NCI-H2196 (cell line): Measurements from ENCODE around the gene RIT2.
"Not testable (repeated sequence)": the region's sequence is repeated elsewhere in the genome, so short reads cannot be mapped to it uniquely, and the experiment has no call there.

Experiments
- DNase-seq: peaks from one replicate; lab custom pipeline; 2025; ENCODE audit not compliant: unreplicated experiment; lab: John Stamatoyannopoulos, UW

RIT2 gene

GRCh38 chr18:42778024-42778423, 337.5 kb downstream of the RIT2 start:
- no peak for DNase-seq

- DNase-seq, result no peak
Observed at GRCh38 chr18:42773870-42774269, 341.6 kb downstream of the RIT2 start.

- DNase-seq, result no peak
Observed at GRCh38 chr18:42771936-42772335, 343.5 kb downstream of the RIT2 start.

- no peak for DNase-seq
Observed at GRCh38 chr18:42765302-42765701, 350.2 kb downstream of the RIT2 start.

GRCh38 chr18:42760290-42760689, 355.2 kb downstream of the RIT2 start:
- DNase-seq, result no peak

- no peak for DNase-seq
Observed at GRCh38 chr18:42758852-42759251, 356.6 kb downstream of the RIT2 start.

GRCh38 chr18:42756214-42756613, 359.3 kb downstream of the RIT2 start:
- no peak for DNase-seq

- no peak for DNase-seq
Observed at GRCh38 chr18:42752916-42753315, 362.6 kb downstream of the RIT2 start.

GRCh38 chr18:42746794-42747193, 368.7 kb downstream of the RIT2 start:
- no peak for DNase-seq

GRCh38 chr18:42745931-42746330, 369.6 kb downstream of the RIT2 start:
- DNase-seq, result no peak

- DNase-seq, result no peak
Observed at GRCh38 chr18:42745171-42745570, 370.3 kb downstream of the RIT2 start.

- no peak for DNase-seq
Observed at GRCh38 chr18:42743373-42744138, 371.9 kb downstream of the RIT2 start.

GRCh38 chr18:42742969-42743368, 372.5 kb downstream of the RIT2 start:
- no peak for DNase-seq

GRCh38 chr18:42742474-42742873, 373.0 kb downstream of the RIT2 start:
- DNase-seq, result no peak

- DNase-seq, result not testable (repeated sequence)
Observed at GRCh38 chr18:42741805-42742347, 373.6 kb downstream of the RIT2 start.

GRCh38 chr18:42741299-42741698, 374.2 kb downstream of the RIT2 start:
- not testable (repeated sequence) for DNase-seq

GRCh38 chr18:42736074-42736473, 379.4 kb downstream of the RIT2 start:
- DNase-seq, result no peak

- DNase-seq, result no peak
Observed at GRCh38 chr18:42734520-42734919, 381.0 kb downstream of the RIT2 start.

GRCh38 chr18:42730272-42730671, 385.2 kb downstream of the RIT2 start:
- DNase-seq, result no peak

- no peak for DNase-seq
Observed at GRCh38 chr18:42719221-42719620, 396.3 kb downstream of the RIT2 start.

GRCh38 chr18:42712065-42712464, 403.4 kb downstream of the RIT2 start:
- DNase-seq, result no peak

GRCh38 chr18:42707080-42707479, 408.4 kb downstream of the RIT2 start:
- DNase-seq, result no peak

GRCh38 chr18:42706618-42707017, 408.9 kb downstream of the RIT2 start:
- peak; percentile 88 for DNase-seq
